Body of pancreas (tissue), 4 donors: Measurements from ENCODE around the gene ITPRIPL2. TPM values are rescaled to one million over a fixed set of nuclear protein-coding genes. Genes with fewer than 3 reads are reported as not detected.

Experiments
- ATAC-seq: fragments of 150-250 bp; one replicate; pipeline ENCODE4 v1.9.1; 2016
- DNase-seq, 4 donors: peaks; one replicate each; pipeline ENCODE4 v3.0.0-alpha.2; 2019
- H3K27ac ChIP-seq, 4 donors: fragments of 200-600 bp; sonication (generic); 1 replicate in 3 of 4; 2 replicates in 1 of 4; pipeline versions ENCODE4 v1.5.1 to v1.6.1; 2016 to 2019; ENCODE audit warnings: mild to moderate bottlenecking in 1 of 4, mixed read lengths in 1 of 4, moderate library complexity in 1 of 4
- H3K27me3 ChIP-seq, 2 donors: fragments of 200-600 bp; sonication (generic); one replicate each; pipeline ENCODE4 v1.6.0; 2016; ENCODE audit warnings: mild to moderate bottlenecking in 1 of 2
- H3K36me3 ChIP-seq, 2 donors: fragments of 200-600 bp; sonication (generic); replicated peaks in 1 of 2; 2 replicates each; pipeline ENCODE4 v1.5.1; 2016; ENCODE audit warnings: low read depth in 2 of 2; ENCODE audit not compliant: insufficient read depth in 1 of 2
- H3K4me1 ChIP-seq: fragments of 200-600 bp; sonication (generic); one replicate; pipeline ENCODE4 v1.6.0; 2016
- H3K4me3 ChIP-seq, 2 donors: fragments of 200-600 bp; sonication (generic); 1 replicate in 1 of 2; 2 replicates in 1 of 2; pipeline ENCODE4 v1.5.1; 2016 to 2019
- H3K9me3 ChIP-seq, 3 donors: fragments of 200-600 bp; sonication (generic); 1 replicate in 2 of 3; 2 replicates in 1 of 3; pipeline ENCODE4 v1.5.1; 2016
- CTCF ChIP-seq, 7 experiments: fragments of 450-650 bp in 4 of 7; fragments of 200-600 bp in 3 of 7; sonication (generic) in 3 of 7; IDR thresholded peaks; one replicate each; pipeline ENCODE4 v1.5.1; 2016 to 2019; ENCODE audit warnings: antibody characterized with exemption in 7 of 7
- POLR2A ChIP-seq, 3 donors: fragments of 450-650 bp; IDR thresholded peaks; one replicate each; pipeline ENCODE4 v1.6.1; 2016; ENCODE audit warnings: antibody characterized with exemption in 3 of 3, mild to moderate bottlenecking in 2 of 3
- WGBS, 2 donors: methylation state at CpG; one replicate each; pipeline ENCODE4 v1.1.5; 2017; 5-methylcytosine and 5-hydroxymethylcytosine counted together
- intact Hi-C: fragments of 100-400 bp; cut with DNase I; formaldehyde crosslinking; loops from one replicate; pipeline ENCODE4 v1.15.1; 2023
- total RNA-seq, 2 donors: library from RNA; depleted of rRNA; stranded (reverse); fragments of >200 nt; gene quantifications; one replicate each; pipeline ENCODE4 v1.1.0, GENCODE V29; 2016

ITPRIPL2 gene
- total RNA-seq, 2 donors from 2014 or later = 22.7 to 35.5 TPM

DNA sequence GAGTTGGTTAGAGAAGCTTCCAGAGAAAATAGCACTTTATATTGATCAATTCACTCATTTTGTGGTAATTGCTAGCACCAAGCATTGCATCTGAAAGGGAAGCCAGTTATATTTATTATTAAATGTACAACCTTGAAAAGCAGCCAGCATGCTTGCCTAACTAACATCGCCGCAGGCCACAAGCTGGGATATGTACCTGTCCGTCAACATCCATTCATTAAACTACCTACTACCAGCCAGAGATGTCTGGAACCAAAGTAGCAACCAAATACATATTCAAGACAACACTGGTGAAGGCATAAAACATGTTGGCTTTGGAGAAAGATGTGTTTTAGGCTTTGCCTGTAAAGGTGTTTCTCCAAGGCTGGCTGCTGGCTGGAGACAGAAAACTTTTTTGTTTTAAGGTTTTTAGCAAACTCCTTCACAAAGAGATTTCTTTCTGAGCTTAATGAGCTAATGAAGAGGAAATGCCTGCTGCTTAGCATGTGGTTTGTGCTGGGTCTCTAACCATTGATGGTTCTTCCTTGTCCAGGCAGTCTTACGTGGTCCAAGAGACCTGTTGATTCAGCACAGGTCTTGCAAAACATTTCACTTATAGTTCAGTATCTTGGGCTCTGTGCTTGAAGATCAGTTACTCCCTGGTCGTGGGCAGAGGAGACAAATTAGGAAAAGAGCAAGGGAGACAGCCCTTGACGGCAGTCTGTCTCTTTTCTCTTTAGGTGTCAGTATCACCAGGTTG, 3.1 kb downstream of the ITPRIPL2 start:
- DNase-seq (no peak), ATAC-seq (no peak)
- Histone ChIP-seq H3K27me3 (no peaks in the 10 kb centered on the region), H3K36me3 (no peaks in the 10 kb centered on the region), H3K4me3 (no peak overlapping the region), H3K27ac (peak overlapping the region in 1 of 4 donors; percentile 88), H3K4me1 (peaks cover 59% of the 10 kb centered on the region), H3K9me3 (no peaks in the 10 kb centered on the region)
- WGBS, 2 donors = 37 to 41% methylated on average over 6 of the region's 6 CpGs
- intact Hi-C loops = no loop called here
- no peak for TF ChIP-seq CTCF (IDR thresholded peaks at IDR 0.05)
- no peak for TF ChIP-seq POLR2A (IDR thresholded peaks at IDR 0.05)

DNA sequence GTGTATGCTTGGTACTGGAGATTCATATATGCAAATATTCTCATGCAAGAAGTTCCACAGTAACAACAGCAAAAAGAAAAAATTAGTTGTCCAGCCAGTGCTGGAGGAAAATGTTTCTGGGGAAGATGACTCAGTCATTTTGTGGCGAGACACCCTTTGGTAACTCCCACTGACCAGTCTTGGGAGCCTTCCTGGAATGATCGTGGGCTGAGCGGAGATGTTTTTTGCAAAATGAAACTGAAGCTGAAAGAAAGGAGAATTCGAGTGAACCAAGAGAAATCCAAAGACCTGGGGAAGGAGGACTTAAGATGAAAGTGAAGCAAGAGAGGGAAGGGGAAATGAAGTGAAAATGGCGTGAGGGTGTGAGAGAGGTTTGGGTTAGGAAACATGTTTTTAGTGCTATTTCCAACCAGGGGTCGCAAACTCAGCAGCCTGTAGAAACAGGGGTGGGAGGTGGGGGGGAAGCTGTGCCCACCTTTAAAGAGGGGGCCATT, 5.2 kb downstream of the ITPRIPL2 start:
- TF ChIP-seq CTCF (IDR thresholded peaks at IDR 0.05) = no peak
- no peak for TF ChIP-seq POLR2A (IDR thresholded peaks at IDR 0.05)
- peak overlapping the region in 2 of 4 donors; percentile 39 to 73 for H3K27ac ChIP-seq
- no peaks in the 10 kb centered on the region for H3K36me3 ChIP-seq
- no peaks in the 10 kb centered on the region for H3K9me3 ChIP-seq
- H3K4me3 ChIP-seq = no peak overlapping the region
- intact Hi-C loops = no loop called here
- 72 to 74% methylated on average over 6 of the region's 6 CpGs for WGBS, 2 donors
- DNase-seq = peak in 2 of 4 donors; percentile 26 to 60
- no peak for ATAC-seq
- H3K27me3 ChIP-seq = no peaks in the 10 kb centered on the region
- peaks cover 62% of the 10 kb centered on the region for H3K4me1 ChIP-seq

GRCh38 chr16:19119564-19119963, 5.8 kb downstream of the ITPRIPL2 start:
- Histone ChIP-seq H3K4me1 (peaks cover 62% of the 10 kb centered on the region), H3K36me3 (no peaks in the 10 kb centered on the region), H3K27ac (peak overlapping the region in 1 of 4 donors; percentile 73), H3K4me3 (no peak overlapping the region), H3K27me3 (no peaks in the 10 kb centered on the region), H3K9me3 (no peaks in the 10 kb centered on the region)
- intact Hi-C loops = no loop called here
- WGBS, 2 donors = 60 to 67% methylated on average over 5 of the region's 5 CpGs
- TF ChIP-seq CTCF (IDR thresholded peaks at IDR 0.05) = no peak
- no peak for DNase-seq
- ATAC-seq = no peak

GRCh38 chr16:19123535-19124178, 9.9 kb downstream of the ITPRIPL2 start:
- Histone ChIP-seq H3K9me3 (no peaks in the 10 kb centered on the region), H3K27me3 (no peaks in the 10 kb centered on the region), H3K4me1 (peaks cover 30% of the 10 kb centered on the region), H3K36me3 (no peaks in the 10 kb centered on the region), H3K27ac (peak overlapping the region in 3 of 4 donors; percentile 13 to 38 (median 19)), H3K4me3 (no peak overlapping the region)
- ATAC-seq (peak; percentile 73), DNase-seq (peak; percentile 50 to 71 (median 60))
- WGBS, 2 donors = 38 to 40% methylated on average over 4 to 6 of the region's 6 CpGs
- TF ChIP-seq POLR2A (IDR thresholded peaks at IDR 0.05) (no peak), CTCF (IDR thresholded peaks at IDR 0.05) (no peak)
- intact Hi-C loops = no loop called here
